Stimulated activated CD8-positive, alpha-beta memory T cell treated with anti-CD3 and anti-CD28 coated beads, Interleukin-2, amount 100 ng/mL, for 1 hour (primary cell): ENCODE results near the gene FAAH.

Experiments used
- DNase-seq, 2 donors: peaks; one replicate each; pipeline ENCODE4 v3.0.0-alpha.2; 2020; ENCODE audit warnings: low read depth in 2 of 2

FAAH gene

DNA sequence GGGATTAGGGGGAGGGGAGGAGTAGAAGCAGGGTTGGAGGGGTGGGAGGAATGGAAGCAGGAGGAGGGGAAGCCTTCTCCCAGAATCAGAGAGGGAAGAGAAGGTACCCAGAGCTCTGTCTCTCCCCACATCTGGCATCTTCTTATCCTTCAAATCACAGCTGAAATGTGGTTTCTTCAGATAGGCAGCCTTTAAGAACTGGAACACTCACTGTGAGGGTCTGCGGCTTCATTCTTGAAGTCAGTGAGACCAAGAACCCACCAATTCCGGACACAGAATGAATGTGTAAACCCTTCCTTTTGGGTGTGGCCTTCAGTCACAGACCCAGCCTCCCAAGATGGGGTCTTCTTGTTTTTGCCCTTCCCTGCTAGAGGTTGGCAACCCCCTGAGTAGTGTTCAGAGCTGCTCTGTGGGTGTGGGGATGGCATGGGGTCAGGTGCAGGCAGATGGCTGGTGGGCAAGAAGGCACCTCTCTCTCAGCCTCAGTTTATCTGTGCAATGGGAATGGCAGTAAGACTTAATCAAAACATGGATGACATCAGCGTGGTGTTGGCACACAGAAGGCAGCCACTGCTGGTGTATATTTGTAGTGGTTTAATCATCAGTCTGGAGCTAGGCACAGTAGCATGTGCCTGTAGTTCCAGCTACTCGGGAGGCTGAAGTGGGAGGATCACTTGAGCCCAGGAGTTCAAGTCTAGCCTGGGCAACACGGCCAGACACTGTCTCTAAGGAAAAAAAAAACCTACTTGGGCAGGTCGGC lies 7.2 kb downstream of the FAAH start:
- DNase-seq, result no peak

DNA sequence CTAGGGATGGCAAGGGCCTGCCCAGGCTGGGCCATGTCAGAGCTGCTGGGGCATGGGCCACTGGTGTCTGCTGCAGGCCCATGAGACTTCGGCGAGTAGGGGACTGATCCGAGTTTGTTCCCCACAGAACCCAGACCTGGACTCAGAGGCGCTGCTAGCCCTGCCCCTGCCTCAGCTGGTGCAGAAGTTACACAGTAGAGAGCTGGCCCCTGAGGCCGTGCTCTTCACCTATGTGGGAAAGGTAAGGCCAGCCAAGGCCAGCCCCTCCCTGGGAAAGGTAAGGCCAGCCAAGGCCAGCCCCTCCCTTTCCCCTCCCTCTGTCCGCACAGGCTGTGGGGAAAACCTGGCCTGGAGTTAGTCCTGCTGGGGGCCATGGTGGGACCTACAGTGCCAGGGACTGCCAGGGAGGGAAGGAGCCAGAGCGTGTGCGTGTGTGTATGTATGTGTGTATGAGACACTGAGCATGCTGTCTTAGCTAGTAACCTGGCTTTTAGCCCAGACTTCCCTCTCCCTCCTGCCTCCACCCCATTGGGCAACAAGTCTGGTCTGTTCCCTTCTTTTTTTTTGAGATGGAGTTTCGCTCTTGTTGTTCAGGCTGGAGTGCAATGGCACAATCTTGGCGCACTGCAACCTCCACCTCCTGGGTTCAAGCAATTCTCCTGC lies 8.0 kb downstream of the FAAH start:
- no peak for DNase-seq

DNA sequence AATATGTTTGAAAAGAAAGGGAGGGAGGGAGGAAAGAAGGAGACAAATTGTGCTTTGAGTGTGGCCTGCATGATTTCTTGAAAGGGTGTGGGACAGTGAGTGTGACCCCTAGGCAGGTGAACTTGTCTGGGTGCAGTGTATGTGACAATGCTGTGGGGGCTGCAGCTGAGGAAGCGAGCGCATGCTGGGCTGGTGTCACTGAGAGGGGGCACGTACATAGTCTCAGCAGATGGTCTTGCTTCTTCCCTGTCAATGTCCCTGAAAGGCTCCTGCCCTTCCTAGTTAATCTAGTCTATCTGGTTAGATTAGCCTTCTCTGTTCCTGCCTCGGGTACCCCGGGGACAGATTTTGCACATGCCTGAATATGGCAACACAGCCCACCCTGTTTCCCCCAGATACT lies 9.8 kb downstream of the FAAH start:
- no peak for DNase-seq

DNA sequence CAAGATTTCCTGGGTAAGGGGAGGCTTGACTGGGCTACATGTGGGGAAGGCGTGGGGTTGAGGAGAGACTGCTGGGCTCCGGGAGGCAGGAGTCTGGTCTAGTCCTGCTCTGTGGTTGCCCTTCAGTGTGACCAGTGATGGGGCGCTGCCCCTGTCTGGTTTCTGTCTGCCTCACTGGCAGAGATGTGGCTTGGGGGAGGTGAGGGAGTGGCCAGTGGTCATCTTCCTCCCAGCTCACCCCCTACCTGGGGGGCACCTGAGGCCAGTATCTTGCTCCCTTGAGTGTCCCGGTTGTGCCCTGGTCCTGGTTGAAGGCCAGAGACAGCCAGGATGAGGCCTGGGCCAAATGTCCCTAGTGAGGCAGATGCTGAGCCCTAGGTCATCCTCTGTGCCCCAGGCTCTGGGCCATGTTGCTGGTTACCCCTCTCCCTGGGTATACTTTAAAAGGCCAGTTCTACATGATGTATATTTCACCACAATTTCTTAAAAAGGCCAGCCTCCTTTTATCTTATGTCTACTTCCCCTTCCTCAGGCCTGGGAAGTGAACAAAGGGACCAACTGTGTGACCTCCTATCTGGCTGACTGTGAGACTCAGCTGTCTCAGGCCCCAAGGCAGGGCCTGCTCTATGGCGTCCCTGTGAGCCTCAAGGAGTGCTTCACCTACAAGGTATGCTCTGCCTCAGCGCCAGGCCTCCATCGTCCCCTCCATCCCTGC lies 10.5 kb downstream of the FAAH start:
- no peak for DNase-seq

DNA sequence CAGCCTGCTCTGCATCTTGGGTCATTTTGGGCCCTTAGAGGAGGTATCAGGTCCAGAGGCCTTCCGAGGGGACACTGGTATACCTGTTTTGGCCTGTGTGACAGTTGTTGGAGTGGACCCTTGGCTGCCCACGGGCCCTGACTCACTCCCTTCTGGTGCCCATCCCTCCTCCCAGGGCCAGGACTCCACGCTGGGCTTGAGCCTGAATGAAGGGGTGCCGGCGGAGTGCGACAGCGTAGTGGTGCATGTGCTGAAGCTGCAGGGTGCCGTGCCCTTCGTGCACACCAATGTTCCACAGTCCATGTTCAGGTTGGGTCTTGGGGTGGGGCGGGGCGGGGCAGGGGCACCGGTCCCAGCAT lies 11.1 kb downstream of the FAAH start:
- DNase-seq, result no peak

DNA sequence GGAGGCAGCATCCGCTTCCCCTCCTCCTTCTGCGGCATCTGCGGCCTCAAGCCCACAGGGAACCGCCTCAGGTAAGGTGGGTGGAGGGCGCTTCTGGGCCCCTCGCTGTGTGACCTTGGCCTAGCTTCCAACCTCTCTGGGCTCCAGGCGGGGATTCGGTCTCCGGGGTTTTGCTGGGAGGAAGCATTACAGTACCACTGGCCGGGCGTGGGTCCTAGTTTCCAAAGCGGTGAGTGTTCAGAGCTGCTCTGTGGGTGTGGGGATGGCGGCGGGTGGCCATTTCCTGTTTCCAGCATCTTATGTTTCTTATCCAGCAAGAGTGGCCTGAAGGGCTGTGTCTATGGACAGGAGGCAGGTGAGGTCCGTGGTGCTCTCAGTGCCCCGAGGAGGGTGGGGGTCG lies 11.6 kb downstream of the FAAH start:
- DNase-seq, result no peak

DNA sequence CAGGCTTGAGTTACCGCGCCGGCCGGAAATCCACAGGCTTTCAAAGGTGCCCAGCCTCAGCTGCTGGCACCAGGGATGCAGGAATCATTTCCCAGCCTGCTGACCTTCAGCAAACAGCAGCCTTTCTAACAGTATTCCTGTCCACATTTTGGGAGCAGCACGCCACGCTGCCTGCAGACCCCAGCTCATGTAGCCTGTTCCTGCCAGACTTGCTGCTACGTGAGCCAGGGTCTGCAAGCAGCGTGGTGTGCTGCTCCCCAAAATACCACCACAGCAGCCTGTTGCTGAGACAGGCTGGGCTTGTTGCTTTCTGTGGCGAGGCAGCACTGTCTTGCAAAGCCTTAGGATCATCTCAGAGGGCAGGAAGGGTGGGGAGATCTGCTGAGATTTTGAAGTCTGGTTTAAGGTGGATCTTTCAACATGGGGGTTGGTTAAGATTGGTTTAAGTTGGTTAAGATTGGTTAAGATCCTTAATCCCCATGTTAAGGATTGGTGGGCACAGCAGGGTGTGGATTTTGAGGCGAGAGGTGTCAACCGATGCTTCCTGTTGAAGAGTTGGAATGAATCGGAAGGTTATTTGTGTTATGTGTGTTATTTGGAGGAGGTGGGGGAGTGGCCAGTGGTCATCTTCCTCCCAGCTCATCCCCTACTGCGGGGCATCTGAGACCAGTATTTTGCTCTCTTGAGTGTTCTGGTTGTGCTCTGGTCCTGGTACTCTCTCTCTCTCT lies 12.9 kb downstream of the FAAH start:
- no peak for DNase-seq

DNA sequence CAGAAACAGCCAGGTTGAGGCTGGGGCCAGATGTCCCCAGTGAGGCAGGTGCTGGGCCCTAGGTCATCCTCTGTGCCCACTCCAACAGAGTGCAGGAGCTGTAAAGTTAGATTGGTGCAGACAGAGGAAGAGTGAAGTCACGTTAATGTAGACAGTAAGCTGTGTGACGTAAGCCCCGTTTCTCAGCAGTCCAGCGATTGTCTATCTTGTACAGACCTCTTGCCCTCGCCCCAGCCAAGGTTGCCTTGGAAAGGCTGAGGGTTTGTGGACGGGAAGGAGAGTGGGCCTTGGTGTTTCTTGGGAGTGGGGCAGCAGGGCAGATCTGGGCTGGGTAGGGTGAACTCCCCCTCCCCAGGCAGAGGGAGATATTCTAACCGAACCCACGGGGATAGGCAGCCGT lies 13.5 kb downstream of the FAAH start:
- no peak for DNase-seq

DNA sequence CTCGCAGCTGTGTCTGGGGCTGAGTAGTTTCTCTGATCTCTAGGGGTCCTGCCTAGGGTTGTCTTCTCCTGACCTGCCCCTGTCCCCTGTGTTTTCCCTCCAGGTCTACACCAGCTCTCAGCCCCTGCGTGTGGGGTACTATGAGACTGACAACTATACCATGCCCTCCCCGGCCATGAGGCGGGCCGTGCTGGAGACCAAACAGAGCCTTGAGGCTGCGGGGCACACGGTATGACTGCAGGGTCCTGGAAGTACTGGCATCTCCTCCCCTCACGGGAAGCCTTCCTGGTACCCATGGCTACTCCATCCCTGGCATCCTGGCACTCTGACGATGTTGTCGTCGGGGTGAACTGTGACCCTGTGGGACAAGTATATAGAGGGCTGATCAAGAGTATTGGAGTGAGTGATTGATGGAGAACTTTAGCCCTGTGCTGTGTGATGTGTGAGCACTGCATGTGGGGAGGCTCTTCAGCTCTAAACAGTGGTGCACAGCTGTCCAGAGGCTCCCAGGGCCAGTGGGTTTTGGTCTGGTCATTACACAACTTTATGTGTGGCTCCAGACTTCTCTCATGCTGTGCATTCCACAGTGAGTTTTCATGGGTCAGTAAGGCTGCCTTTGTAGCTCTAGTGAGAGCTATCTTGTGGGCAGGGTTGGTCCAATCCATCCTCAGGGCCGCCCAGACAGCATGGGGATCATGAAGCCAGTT lies 14.4 kb downstream of the FAAH start:
- no peak for DNase-seq

DNA sequence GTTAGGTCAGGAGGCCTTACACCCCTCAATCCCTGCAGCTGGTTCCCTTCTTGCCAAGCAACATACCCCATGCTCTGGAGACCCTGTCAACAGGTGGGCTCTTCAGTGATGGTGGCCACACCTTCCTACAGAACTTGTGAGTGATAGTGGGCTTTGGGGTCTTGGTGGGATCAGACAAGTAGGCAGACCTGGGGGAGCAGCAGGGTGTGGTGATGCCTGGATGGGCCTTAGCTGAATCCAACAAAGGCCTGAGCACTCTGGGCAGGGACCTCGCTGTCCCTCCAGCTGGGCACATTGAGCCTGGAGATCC lies 14.9 kb downstream of the FAAH start:
- DNase-seq, result no peak

DNA sequence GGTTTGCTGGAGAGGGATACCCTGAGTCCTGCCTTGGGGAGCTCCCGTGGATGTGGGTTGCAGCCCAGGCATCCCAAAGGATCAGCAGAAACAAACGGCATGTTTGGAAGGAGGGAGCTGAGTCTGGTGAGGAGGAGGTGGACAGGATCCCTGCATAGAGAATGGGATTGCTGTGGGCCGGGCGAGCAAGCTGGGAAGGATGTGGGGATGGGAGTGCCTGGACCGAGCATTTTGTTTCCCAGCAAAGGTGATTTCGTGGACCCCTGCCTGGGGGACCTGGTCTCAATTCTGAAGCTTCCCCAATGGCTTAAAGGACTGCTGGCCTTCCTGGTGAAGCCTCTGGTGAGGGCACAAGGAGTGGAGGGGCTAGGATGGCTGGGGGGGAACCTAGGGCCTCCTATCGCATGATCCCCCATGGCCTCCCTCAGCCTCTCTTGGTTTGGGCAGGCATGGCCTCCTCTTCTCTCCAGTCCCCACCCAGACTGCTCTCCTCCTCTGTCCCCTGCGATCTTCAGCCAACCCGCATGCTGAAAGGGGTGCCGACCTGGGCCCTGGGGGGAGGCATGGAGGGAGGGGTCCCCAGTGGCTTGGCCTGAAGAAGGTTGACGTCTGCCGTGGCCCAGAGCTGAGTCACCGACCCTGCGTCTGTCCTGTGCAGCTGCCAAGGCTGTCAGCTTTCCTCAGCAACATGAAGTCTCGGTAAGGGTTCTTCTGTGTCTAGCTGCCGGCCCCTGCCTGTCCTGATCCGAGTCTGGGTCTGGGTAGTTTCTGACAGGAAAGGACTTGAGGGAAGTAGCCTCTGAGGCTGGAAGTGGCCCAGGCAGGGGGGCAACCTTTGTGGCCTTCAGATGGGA lies 16.3 kb downstream of the FAAH start:
- DNase-seq, result no peak

DNA sequence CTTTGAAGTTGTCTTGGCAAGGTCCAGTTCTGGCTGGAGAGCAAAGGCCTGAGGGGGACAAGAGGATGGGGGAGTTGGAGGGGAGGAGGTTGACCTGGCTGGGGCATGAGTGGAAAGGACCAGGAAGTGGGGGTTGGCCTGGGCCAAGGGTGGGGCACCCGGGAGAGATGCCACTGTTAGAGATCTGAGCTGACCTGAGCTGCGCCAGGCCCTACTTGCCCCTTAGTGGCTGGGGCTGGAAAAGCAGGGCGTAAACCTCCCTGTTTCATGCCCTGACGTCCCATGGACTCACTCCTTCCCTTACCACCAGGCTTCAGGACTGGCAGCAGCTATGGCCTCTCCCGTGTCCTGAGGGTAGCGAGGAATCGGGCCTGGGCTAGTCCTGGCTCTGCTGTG lies 16.9 kb downstream of the FAAH start:
- DNase-seq, result no peak

DNA sequence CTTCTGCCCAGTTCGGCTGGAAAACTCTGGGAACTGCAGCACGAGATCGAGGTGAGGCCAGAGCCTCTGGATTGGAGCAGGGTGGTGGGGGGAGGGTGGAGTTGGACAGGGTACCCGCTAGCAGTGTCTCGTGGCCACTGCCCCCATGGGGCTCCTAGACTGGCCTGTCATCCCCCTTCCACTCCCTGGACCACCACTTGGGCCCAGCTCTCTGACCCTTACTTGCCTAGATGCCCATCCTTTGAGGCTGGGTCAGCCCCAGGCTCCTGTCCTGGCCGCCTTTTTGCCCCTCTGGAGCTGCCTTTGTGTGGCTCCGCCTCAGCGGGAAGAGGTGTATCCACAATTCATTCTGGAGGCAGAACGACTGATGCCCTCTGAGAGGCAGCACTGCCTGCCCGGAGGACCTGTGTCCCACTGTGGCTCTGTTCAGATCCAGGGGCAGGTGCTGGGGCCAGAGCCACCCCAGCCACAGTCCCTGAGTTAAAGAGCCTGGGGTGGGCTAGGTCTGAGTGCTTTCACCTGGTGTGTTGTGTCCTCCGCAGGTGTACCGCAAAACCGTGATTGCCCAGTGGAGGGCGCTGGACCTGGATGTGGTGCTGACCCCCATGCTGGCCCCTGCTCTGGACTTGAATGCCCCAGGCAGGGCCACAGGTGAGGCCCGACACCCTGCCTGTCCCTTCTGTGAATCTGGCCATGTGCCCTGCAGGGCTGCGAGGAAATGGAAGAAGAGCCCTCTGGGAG lies 17.7 kb downstream of the FAAH start:
- DNase-seq, result no peak

DNA sequence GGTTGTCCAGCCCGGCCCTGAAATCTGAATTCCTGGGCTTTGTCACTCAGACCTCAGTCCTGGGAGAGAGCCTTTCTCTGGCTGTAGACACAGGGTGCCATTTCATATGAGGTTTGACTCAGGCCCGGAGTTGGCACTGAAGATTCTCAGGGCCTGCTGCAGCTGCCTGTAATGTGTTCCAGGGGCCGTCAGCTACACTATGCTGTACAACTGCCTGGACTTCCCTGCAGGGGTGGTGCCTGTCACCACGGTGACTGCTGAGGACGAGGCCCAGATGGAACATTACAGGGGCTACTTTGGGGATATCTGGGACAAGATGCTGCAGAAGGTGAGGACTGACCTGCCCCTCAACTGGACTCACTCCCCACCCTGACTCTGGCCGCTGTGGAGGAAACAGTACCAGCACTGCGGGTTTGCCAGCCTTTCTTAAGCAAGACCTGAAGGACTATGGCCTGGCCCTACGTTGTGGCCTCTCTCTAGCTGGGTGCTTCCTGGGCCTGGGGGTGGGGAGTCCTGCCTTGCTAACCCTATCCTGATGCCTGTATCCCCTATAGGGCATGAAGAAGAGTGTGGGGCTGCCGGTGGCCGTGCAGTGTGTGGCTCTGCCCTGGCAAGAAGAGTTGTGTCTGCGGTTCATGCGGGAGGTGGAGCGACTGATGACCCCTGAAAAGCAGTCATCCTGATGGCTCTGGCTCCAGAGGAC lies 18.9 kb downstream of the FAAH start:
- DNase-seq, result no peak

DNA sequence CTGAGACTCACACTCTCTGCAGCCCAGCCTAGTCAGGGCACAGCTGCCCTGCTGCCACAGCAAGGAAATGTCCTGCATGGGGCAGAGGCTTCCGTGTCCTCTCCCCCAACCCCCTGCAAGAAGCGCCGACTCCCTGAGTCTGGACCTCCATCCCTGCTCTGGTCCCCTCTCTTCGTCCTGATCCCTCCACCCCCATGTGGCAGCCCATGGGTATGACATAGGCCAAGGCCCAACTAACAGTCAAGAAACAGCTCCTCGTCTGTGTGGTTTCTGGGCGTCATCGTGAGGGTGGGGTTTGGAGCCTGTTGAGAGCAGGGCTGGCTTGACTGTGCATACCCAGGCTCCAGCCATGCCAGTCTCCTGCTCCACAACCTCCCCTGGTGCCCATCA lies 19.5 kb downstream of the FAAH start:
- no peak for DNase-seq

DNA sequence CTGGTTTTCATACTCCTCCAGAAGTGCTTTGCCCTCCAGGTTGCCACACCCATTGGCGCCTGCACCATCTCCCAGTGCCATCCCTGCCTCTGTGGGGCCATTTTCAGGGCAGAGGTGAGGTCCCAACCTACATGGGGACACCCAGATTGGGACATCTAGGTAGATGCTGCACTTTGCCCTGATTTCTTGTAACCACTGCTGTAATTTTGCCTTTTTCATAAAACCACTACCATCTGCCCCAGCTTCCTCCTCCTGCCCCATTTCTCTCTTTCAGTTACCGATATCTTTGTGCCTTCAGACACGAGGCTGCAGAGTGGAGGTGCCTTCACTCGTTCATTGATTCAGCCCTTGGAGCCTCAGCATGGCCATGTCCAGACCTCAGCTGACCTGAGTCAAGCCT lies 21.4 kb downstream of the FAAH start:
- DNase-seq, result no peak

DNA sequence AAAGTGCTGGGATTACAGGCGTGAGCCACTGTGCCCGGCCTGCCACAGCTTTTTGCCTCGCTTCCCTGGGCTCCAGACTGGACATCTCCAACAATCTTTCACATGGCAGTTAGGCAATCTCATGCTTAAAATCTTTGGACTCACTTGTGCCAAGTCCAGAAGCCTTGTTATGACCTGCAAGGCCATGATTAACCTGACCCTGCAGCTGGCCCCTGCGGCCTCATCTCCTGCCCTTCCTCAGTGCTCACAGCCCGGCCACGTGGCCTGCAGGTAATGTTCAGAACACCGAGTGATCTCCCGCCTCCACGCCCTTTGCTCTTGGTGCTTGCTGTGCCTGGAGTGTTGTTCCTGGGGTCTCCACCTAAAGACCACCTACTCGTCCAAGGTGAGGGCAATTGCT lies 24.9 kb downstream of the FAAH start:
- DNase-seq, result no peak

DNA sequence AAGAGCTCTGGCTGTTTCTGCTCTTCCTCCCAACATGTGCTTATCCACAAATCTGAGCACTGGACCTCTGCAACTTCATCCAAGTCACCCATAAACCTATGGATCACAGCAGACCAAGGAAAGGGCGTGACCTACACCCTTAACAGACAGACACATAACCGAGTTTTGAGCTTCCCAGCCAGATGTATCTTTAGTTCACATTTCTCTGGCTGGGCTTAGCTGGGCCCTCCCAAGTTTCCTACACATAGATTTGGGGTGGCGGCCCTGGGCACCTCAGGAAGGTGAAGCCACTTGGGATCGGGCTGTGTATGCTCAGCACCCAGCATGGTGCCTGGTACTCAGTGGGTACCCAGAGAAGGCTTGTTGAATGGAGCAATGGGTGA lies 26.4 kb downstream of the FAAH start:
- DNase-seq, result no peak

DNA sequence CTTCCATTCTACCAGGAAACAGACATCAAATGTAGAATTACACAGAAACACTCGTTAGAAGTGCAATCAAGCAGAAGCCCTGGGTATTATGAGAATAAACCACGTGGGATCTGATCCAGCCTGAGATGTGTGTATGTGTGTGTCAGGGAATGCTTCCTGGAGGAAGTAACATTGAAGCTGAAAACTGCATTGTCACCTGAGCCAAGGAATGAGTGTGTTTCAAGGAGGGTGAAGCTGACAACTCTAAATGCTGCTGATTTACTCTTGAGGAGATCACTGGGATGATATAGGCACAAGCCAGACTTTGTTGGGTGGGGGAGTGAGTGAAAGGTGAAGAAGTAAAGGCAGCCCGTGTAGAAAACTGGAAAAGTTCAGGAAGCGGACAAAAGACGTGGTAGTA lies 27.6 kb downstream of the FAAH start:
- no peak for DNase-seq
